ENCODE measurements around the gene TMEM191B. TPM values are rescaled to one million over a fixed set of nuclear protein-coding genes. Genes with fewer than 3 reads are reported as not detected.
"Not testable (repeated sequence)": the region's sequence is repeated elsewhere in the genome, so short reads cannot be mapped to it uniquely, and the experiment has no call there.

Gene TMEM191B
- total RNA-seq, 1 donor from 2014 or later: 0.67 TPM

GRCh38 chr22:18539994-18540393, 12.4 kb downstream of the TMEM191B start:
- H3K36me3 Mint-ChIP-seq (ENCODE audit: low read depth); DNase-seq (ENCODE audit: low spot score); H3K4me3 Mint-ChIP-seq (ENCODE audit: unreplicated experiment); H3K4me1 Mint-ChIP-seq (ENCODE audit: low read depth); H3K27me3 Mint-ChIP-seq (ENCODE audit: low read depth); H3K27ac Mint-ChIP-seq (ENCODE audit: unreplicated experiment); H3K9me3 Mint-ChIP-seq (ENCODE audit: low read depth): not testable (repeated sequence)

- H3K27me3 Mint-ChIP-seq (ENCODE audit: low read depth); H3K27ac Mint-ChIP-seq (ENCODE audit: unreplicated experiment); H3K9me3 Mint-ChIP-seq (ENCODE audit: low read depth); DNase-seq (ENCODE audit: low spot score); H3K4me3 Mint-ChIP-seq (ENCODE audit: unreplicated experiment); H3K36me3 Mint-ChIP-seq (ENCODE audit: low read depth); H3K4me1 Mint-ChIP-seq (ENCODE audit: low read depth): not testable (repeated sequence)
Observed at GRCh38 chr22:18543400-18543799, 15.8 kb downstream of the TMEM191B start.

GRCh38 chr22:18544615-18545014, 17.0 kb downstream of the TMEM191B start:
- DNase-seq (ENCODE audit: low spot score); H3K9me3 Mint-ChIP-seq (ENCODE audit: low read depth); H3K36me3 Mint-ChIP-seq (ENCODE audit: low read depth); H3K4me1 Mint-ChIP-seq (ENCODE audit: low read depth); H3K27ac Mint-ChIP-seq (ENCODE audit: unreplicated experiment); H3K4me3 Mint-ChIP-seq (ENCODE audit: unreplicated experiment); H3K27me3 Mint-ChIP-seq (ENCODE audit: low read depth): not testable (repeated sequence)

- not testable (repeated sequence) for H3K27me3 Mint-ChIP-seq (ENCODE audit: low read depth); H3K27ac Mint-ChIP-seq (ENCODE audit: unreplicated experiment); H3K4me1 Mint-ChIP-seq (ENCODE audit: low read depth); H3K9me3 Mint-ChIP-seq (ENCODE audit: low read depth); H3K36me3 Mint-ChIP-seq (ENCODE audit: low read depth); DNase-seq (ENCODE audit: low spot score); H3K4me3 Mint-ChIP-seq (ENCODE audit: unreplicated experiment)
Observed at GRCh38 chr22:18549458-18550179, 22.0 kb downstream of the TMEM191B start.

GRCh38 chr22:18551046-18551445, 23.4 kb downstream of the TMEM191B start:
- not testable (repeated sequence) for H3K9me3 Mint-ChIP-seq (ENCODE audit: low read depth); H3K4me3 Mint-ChIP-seq (ENCODE audit: unreplicated experiment); H3K4me1 Mint-ChIP-seq (ENCODE audit: low read depth); DNase-seq (ENCODE audit: low spot score); H3K27me3 Mint-ChIP-seq (ENCODE audit: low read depth); H3K36me3 Mint-ChIP-seq (ENCODE audit: low read depth); H3K27ac Mint-ChIP-seq (ENCODE audit: unreplicated experiment)

GRCh38 chr22:18552839-18553597, 25.4 kb downstream of the TMEM191B start:
- not testable (repeated sequence) for H3K9me3 Mint-ChIP-seq (ENCODE audit: low read depth); H3K4me1 Mint-ChIP-seq (ENCODE audit: low read depth); DNase-seq (ENCODE audit: low spot score); H3K27me3 Mint-ChIP-seq (ENCODE audit: low read depth); H3K36me3 Mint-ChIP-seq (ENCODE audit: low read depth); H3K4me3 Mint-ChIP-seq (ENCODE audit: unreplicated experiment); H3K27ac Mint-ChIP-seq (ENCODE audit: unreplicated experiment)

- not testable (repeated sequence) for DNase-seq (ENCODE audit: low spot score); H3K9me3 Mint-ChIP-seq (ENCODE audit: low read depth); H3K4me1 Mint-ChIP-seq (ENCODE audit: low read depth); H3K27me3 Mint-ChIP-seq (ENCODE audit: low read depth); H3K27ac Mint-ChIP-seq (ENCODE audit: unreplicated experiment); H3K4me3 Mint-ChIP-seq (ENCODE audit: unreplicated experiment); H3K36me3 Mint-ChIP-seq (ENCODE audit: low read depth)
Observed at GRCh38 chr22:18554280-18555256, 27.0 kb downstream of the TMEM191B start.

- H3K27me3 Mint-ChIP-seq (ENCODE audit: low read depth); H3K36me3 Mint-ChIP-seq (ENCODE audit: low read depth); H3K4me1 Mint-ChIP-seq (ENCODE audit: low read depth); H3K9me3 Mint-ChIP-seq (ENCODE audit: low read depth); H3K27ac Mint-ChIP-seq (ENCODE audit: unreplicated experiment); DNase-seq (ENCODE audit: low spot score); H3K4me3 Mint-ChIP-seq (ENCODE audit: unreplicated experiment): not testable (repeated sequence)
Observed at GRCh38 chr22:18558516-18558915, 30.9 kb downstream of the TMEM191B start.

GRCh38 chr22:18558939-18559338, 31.3 kb downstream of the TMEM191B start:
- H3K4me3 Mint-ChIP-seq (ENCODE audit: unreplicated experiment); H3K27ac Mint-ChIP-seq (ENCODE audit: unreplicated experiment); H3K9me3 Mint-ChIP-seq (ENCODE audit: low read depth); DNase-seq (ENCODE audit: low spot score); H3K27me3 Mint-ChIP-seq (ENCODE audit: low read depth); H3K36me3 Mint-ChIP-seq (ENCODE audit: low read depth); H3K4me1 Mint-ChIP-seq (ENCODE audit: low read depth): not testable (repeated sequence)

- H3K9me3 Mint-ChIP-seq (ENCODE audit: low read depth); DNase-seq (ENCODE audit: low spot score); H3K27ac Mint-ChIP-seq (ENCODE audit: unreplicated experiment); H3K4me3 Mint-ChIP-seq (ENCODE audit: unreplicated experiment); H3K36me3 Mint-ChIP-seq (ENCODE audit: low read depth); H3K4me1 Mint-ChIP-seq (ENCODE audit: low read depth); H3K27me3 Mint-ChIP-seq (ENCODE audit: low read depth): not testable (repeated sequence)
Observed at GRCh38 chr22:18560099-18560974, 32.7 kb downstream of the TMEM191B start.

GRCh38 chr22:18570509-18571246, 43.1 kb downstream of the TMEM191B start:
- not testable (repeated sequence) for H3K36me3 Mint-ChIP-seq (ENCODE audit: low read depth); H3K4me3 Mint-ChIP-seq (ENCODE audit: unreplicated experiment); H3K4me1 Mint-ChIP-seq (ENCODE audit: low read depth); DNase-seq (ENCODE audit: low spot score); H3K9me3 Mint-ChIP-seq (ENCODE audit: low read depth); H3K27ac Mint-ChIP-seq (ENCODE audit: unreplicated experiment); H3K27me3 Mint-ChIP-seq (ENCODE audit: low read depth)
